NCI-H345 treated with DMSO at 0.1 percent for 48 hours (cell line): Measurements from ENCODE around the gene SARNP.

Experiments
- DNase-seq: peaks from one replicate; lab custom pipeline; 2025; ENCODE audit not compliant: unreplicated experiment; lab: John Stamatoyannopoulos, UW

Gene SARNP

DNA sequence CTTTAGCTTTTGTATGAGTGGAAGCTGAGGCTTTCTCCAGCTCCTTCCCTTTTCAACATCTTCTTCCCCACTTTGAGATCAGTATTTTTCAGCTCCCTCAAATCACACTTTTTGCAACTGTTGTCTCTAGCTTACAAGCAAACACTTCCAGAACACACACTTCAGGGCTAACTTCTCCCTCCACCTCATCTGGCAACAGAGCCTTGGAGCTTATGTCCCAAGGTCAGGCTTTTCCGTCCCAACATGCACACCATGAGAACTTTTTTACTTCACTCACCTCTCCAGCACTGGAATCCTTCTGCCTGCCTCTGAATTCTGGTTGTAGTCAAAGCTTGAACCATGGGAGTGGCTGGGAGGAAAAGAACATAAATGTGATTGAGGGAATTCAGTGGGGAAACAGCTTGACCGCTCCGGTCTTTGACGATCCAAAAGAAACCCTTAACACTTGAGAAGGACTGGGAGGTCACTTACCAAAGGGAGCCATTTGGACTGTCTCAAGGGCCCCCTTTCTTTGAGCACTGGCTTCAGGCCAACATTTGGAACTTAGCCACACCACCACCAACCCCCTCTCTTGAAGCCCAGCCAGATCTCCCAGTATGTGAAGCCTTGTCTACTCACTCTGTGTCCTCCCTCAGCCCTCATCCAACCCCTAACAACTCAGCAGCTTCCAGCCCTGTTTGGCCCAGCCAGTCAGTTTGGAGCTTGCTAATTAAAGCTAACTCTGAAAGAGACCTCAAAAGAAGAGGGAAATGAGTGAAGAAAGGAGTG lies 105.6 kb downstream of the SARNP start:
- DNase-seq, result no peak

DNA sequence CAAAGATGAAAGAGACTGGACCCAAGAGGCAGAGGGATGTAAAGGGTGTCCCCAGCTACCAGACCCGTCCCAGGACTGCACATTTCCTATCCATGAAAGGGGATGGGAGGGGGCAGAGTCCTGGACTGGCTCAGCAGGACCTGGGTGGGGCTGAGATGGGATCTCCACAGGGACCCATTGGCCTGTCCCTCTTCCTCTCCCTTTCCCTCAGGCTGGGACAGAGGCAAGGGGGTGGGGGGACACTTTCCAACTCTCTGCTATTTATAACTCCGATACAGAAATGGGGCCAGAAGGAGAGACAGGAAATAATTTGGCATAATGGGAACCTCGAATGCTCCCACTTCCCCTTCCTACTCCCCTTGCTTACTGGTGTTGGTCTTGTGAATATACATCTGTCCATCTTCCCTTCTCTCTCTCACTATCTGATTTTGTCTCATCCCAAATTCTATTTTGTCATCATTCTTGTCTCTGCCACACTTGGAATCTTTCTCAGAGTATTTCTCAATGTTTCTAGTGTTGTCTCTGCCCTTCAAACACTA lies 108.8 kb downstream of the SARNP start:
- no peak for DNase-seq

DNA sequence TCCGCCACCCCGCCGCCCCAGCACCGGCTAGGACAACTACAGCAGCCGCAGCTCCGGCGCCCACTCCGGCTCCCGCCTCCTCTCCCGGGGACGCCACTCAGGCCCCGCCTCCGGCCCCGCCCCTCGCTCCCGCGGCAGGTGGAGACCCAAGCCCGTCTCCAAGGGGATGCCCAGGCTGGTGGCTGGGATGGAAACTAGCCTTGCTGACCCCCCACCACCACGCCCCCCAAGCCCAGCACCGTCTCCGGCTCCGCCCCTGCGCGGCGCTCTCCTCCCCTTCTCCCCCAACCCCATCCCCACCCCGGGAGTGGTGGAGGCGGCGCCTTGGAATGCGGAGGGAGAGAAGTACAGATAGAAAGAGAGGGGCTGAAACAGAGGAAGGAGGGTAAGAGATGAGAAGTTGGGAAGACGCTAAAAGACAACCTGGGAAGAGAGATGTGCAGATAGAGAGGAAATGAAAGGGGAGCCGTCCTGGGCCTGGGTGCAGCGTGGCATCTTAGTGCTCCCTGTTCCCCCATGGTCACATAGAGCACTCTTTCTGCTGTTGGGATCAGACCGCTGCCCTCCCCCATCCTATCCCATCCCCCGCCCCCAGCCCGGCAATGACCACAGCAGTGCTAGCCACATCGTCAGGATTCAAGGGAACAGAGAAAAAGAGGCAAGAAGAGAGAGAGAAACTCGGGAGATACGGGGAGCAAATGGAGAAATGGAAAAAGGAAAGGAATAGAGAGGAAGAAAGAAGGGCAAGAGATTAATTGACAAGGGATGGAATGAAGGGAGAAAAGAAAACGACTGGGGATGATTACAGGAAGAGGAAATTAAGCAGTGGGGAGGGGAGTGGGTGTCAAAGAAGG lies 109.5 kb downstream of the SARNP start, which contains the start of gene ITGA7:
TSS of gene ITGA7 (minus strand) at position 64 of the 854 bp plus-strand sequence. CDS start 222 bp downstream, outside the sequence.
- peak; percentile 48 for DNase-seq
